Suprapubic skin (tissue), 3 donors: ENCODE data around the gene CLEC12A.

Experiments used
- POLR2AphosphoS5 ChIP-seq, 3 donors: sonication (generic); formaldehyde crosslinking; IDR thresholded peaks; one replicate each; pipeline ENCODE4 v1.6.1; 2017; ENCODE audit warnings: antibody characterized with exemption in 3 of 3
- TF ChIP-seq, protein P1 (sequence below), 2 donors: fragments of 200-600 bp in 1 of 2; fragments of 450-650 bp in 1 of 2; sonication (generic) in 1 of 2; IDR thresholded peaks; one replicate each; pipeline ENCODE4 v1.5.1; 2016 to 2019; ENCODE audit warnings: antibody characterized with exemption in 2 of 2, mild to moderate bottlenecking in 1 of 2, moderate library complexity in 1 of 2

GRCh38 chr12:9999016-9999415, 27.8 kb downstream of the CLEC12A start, which contains the start of gene CLEC1B:
- TF ChIP-seq, protein P1, sequence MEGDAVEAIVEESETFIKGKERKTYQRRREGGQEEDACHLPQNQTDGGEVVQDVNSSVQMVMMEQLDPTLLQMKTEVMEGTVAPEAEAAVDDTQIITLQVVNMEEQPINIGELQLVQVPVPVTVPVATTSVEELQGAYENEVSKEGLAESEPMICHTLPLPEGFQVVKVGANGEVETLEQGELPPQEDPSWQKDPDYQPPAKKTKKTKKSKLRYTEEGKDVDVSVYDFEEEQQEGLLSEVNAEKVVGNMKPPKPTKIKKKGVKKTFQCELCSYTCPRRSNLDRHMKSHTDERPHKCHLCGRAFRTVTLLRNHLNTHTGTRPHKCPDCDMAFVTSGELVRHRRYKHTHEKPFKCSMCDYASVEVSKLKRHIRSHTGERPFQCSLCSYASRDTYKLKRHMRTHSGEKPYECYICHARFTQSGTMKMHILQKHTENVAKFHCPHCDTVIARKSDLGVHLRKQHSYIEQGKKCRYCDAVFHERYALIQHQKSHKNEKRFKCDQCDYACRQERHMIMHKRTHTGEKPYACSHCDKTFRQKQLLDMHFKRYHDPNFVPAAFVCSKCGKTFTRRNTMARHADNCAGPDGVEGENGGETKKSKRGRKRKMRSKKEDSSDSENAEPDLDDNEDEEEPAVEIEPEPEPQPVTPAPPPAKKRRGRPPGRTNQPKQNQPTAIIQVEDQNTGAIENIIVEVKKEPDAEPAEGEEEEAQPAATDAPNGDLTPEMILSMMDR (IDR thresholded peaks at IDR 0.05) = no peak
- no peak for TF ChIP-seq POLR2AphosphoS5 (IDR thresholded peaks at IDR 0.05)
